K562 (cell line): ENCODE results near the gene ELOF1. TPM values are rescaled to one million over a fixed set of nuclear protein-coding genes. Genes with fewer than 3 reads are reported as not detected.
A peak's percentile ranks its signal among the peaks of the same experiment; 100 is the strongest.

Source experiments
- ATAC-seq: fragments of 200-7000 bp; cut with Tn5 transposase; 3 replicates; pipeline ENCODE4 v1.9.1; 2020; ENCODE audit warnings: moderate library complexity
- BruUV-seq: library from RNA; stranded (reverse); fragments of 400-500 nt; replicated peaks from 2 replicates; lab custom pipeline; 2021; lab: Mats Ljungman, UMichigan
- CTCF ChIA-PET: fragments of 300-600 bp; formaldehyde crosslinking; extraction: SDS; loops from one replicate; lab custom pipeline; 2021; ENCODE audit warnings: low intra/inter-chr PET ratio; lab: Yijun Ruan, JAX
- POLR2A ChIA-PET: fragments of 300-600, 350-650 bp; sonication (Branson Sonifier 250); formaldehyde crosslinking; extraction: SDS; loops from one replicate; lab custom pipeline; 2021; ENCODE audit warnings: antibody characterized with exemption, inconsistent platforms; lab: Yijun Ruan, JAX
- DNase-seq, 4 experiments: peaks; one replicate each; pipeline versions ENCODE4 v3.0.0 to v3.0.0-alpha.2; 2011 to 2018; ENCODE audit warnings: low spot score in 3 of 4, mixed read lengths in 3 of 4; ENCODE audit errors: extremely low read depth in 1 of 4
- FAIRE-seq: peaks from 2 replicates; lab custom pipeline; 2011; peaks lifted over from hg19 to GRCh38; lab: Jason Lieb, UNC
- H2AFZ ChIP-seq: 2 replicates; pipeline ENCODE4 v1.6.0; 2011; ENCODE audit warnings: low read depth, low read length, control low read depth, inconsistent platforms
- H3K27ac ChIP-seq: fragments of 200-600 bp; 3 replicates; pipeline ENCODE4 v1.8.0; 2011; ENCODE audit warnings: low read depth, mild to moderate bottlenecking, control low read depth, inconsistent platforms, low read length, moderate library complexity, mixed read lengths; ENCODE audit errors: extremely low read depth
- H3K27me3 ChIP-seq, 2 experiments: fragments of 300-600 bp in 1 of 2; 2 replicates in 1 of 2; 3 replicates in 1 of 2; pipeline versions ENCODE4 v1.6.0 to v1.8.0; 2011; ENCODE audit warnings: inconsistent platforms in 2 of 2, low read length in 2 of 2, mild to moderate bottlenecking in 1 of 2, mixed read lengths in 1 of 2, moderate library complexity in 1 of 2; ENCODE audit not compliant: control insufficient read depth in 2 of 2, insufficient read depth in 2 of 2
- H3K36me3 ChIP-seq: fragments of 300-600 bp; 3 replicates; pipeline ENCODE4 v1.8.0; 2011; ENCODE audit warnings: mild to moderate bottlenecking, low read length, inconsistent platforms; ENCODE audit not compliant: control insufficient read depth, insufficient read depth
- H3K4me1 ChIP-seq, 2 experiments: fragments of 200-600 bp in 1 of 2; replicated peaks in 1 of 2; 2 replicates in 1 of 2; 3 replicates in 1 of 2; pipeline versions ENCODE4 v1.5.1 to v1.8.0; 2011; ENCODE audit warnings: inconsistent platforms in 2 of 2, low read length in 2 of 2, mild to moderate bottlenecking in 1 of 2, mixed read lengths in 1 of 2, moderate library complexity in 1 of 2; ENCODE audit not compliant: control insufficient read depth in 2 of 2, insufficient read depth in 2 of 2
- H3K4me2 ChIP-seq: 2 replicates; pipeline ENCODE4 v1.6.1; 2011; ENCODE audit warnings: low read length, control low read depth, inconsistent platforms, mixed read lengths; ENCODE audit not compliant: insufficient read depth
- H3K4me3 ChIP-seq: fragments of 200-600 bp; sonication (generic), shearing (Covaris generic); 2 replicates; pipeline ENCODE4 v1.5.1; 2016; ENCODE audit warnings: control low read depth, inconsistent platforms
- H3K79me2 ChIP-seq: fragments of 200-600 bp; 3 replicates; pipeline ENCODE4 v1.8.0; 2011; ENCODE audit warnings: low read length, inconsistent platforms; ENCODE audit not compliant: control insufficient read depth, insufficient read depth
- H3K9ac ChIP-seq, 2 experiments: 2 replicates each; pipeline versions ENCODE4 v1.6.0 to v1.6.1; 2011; ENCODE audit warnings: low read depth in 2 of 2, low read length in 2 of 2, control low read depth in 1 of 2, inconsistent platforms in 1 of 2, mild to moderate bottlenecking in 1 of 2, mixed read lengths in 1 of 2; ENCODE audit not compliant: insufficient read depth in 1 of 2
- H3K9me1 ChIP-seq: one replicate; pipeline ENCODE4 v1.6.0; 2011; ENCODE audit warnings: inconsistent platforms, mild to moderate bottlenecking, low read length, moderate library complexity; ENCODE audit not compliant: control insufficient read depth, insufficient read depth
- H3K9me3 ChIP-seq: replicated peaks from 2 replicates; pipeline ENCODE4 v1.5.1; 2011; ENCODE audit warnings: low read depth, low read length, inconsistent platforms; ENCODE audit not compliant: control insufficient read depth, insufficient read depth
- H4K20me1 ChIP-seq: replicated peaks from 2 replicates; pipeline ENCODE4 v1.6.1; 2011; ENCODE audit warnings: low read length, inconsistent platforms, mixed read lengths; ENCODE audit not compliant: control insufficient read depth, insufficient read depth
- CTCFL ChIP-seq: IDR thresholded peaks from 2 replicates; pipeline ENCODE4 v1.6.1; 2011; ENCODE audit warnings: borderline replicate concordance, low read depth, mild to moderate bottlenecking, moderate library complexity, low read length; ENCODE audit not compliant: insufficient read depth, poor library complexity, severe bottlenecking
- EGR1 ChIP-seq: fragments of 450-650 bp; conservative IDR thresholded peaks from 2 replicates; pipeline ENCODE4 v1.6.1; 2017; ENCODE audit warnings: mild to moderate bottlenecking
- IRF2 ChIP-seq: sonication (generic); formaldehyde crosslinking; IDR thresholded peaks from 2 replicates; pipeline ENCODE4 v1.8.1; 2022; ENCODE audit warnings: mild to moderate bottlenecking, missing genetic modification reagents
- LARP7 ChIP-seq: fragments of 450-650 bp; IDR thresholded peaks from 2 replicates; pipeline ENCODE4 v1.6.1; 2016
- NRF1 ChIP-seq, 2 experiments: fragments of 450-650 bp; IDR thresholded peaks in 1 of 2; conservative IDR thresholded peaks in 1 of 2; 2 replicates each; pipeline ENCODE4 v1.6.1; 2014; ENCODE audit warnings: mild to moderate bottlenecking in 2 of 2
- PHF8 ChIP-seq: fragments of 200-600 bp; sonication (generic); IDR thresholded peaks from 2 replicates; pipeline ENCODE4 v1.6.1; 2012; ENCODE audit warnings: mixed run types, mild to moderate bottlenecking, inconsistent platforms, low read length, moderate library complexity, borderline replicate concordance
- POLR3A ChIP-seq: IDR thresholded peaks from 2 replicates; pipeline ENCODE4 v1.6.1; 2011; ENCODE audit warnings: borderline replicate concordance, mild to moderate bottlenecking, moderate library complexity; ENCODE audit not compliant: insufficient read length, insufficient read depth; ENCODE audit errors: extremely low read depth
- SMAD1 ChIP-seq: fragments of 150-350 bp; IDR thresholded peaks from 2 replicates; pipeline ENCODE4 v1.6.1; 2014; ENCODE audit warnings: low read length, low read depth; ENCODE audit not compliant: partially characterized antibody
- SNIP1 ChIP-seq: fragments of 450-650 bp; IDR thresholded peaks from 2 replicates; pipeline ENCODE4 v1.7.1; 2017; ENCODE audit warnings: low read depth, mild to moderate bottlenecking
- ZNF23 ChIP-seq: fragments of 250-450 bp; sonication (Bioruptor Pico); IDR thresholded peaks from 2 replicates; pipeline ENCODE4 v1.4.0; 2020; ENCODE audit warnings: mild to moderate bottlenecking
- ZNF696 ChIP-seq: fragments of 250-450 bp; sonication (Bioruptor Pico); conservative IDR thresholded peaks from 2 replicates; pipeline ENCODE4 v1.4.0; 2020; ENCODE audit warnings: mild to moderate bottlenecking, moderate library complexity
- WGBS: fragments of 100-300 bp; shearing (Covaris generic); methylation state at CpG from one replicate; pipeline ENCODE4 v1.1.6; 2016; ENCODE audit warnings: low coverage, mixed read lengths; ENCODE audit not compliant: insufficient coverage; ENCODE audit errors: missing lambda C conversion rate; 5-methylcytosine and 5-hydroxymethylcytosine counted together
- in situ Hi-C: fragments of 300-500 bp; cut with MboI; formaldehyde crosslinking; loops from 4 replicates; pipeline ENCODE4 v1.15.0; 2018; ENCODE audit warnings: inconsistent platforms, mixed read lengths
- intact Hi-C: fragments of 100-400 bp; cut with micrococcal nuclease; formaldehyde crosslinking; loops from 2 replicates; pipeline ENCODE4 v1.14.2; 2022
- polyA plus RNA-seq, 8 experiments: library from polyadenylated mRNA; depleted of rRNA in 4 of 8; stranded (reverse) in 5 of 8; unstranded in 3 of 8; fragments of >200 nt; fragmentation: Nextera tagmentation in 2 of 8; fragmentation: Illumina TruSeq in 1 of 8; extraction: Ambion mirVana in 2 of 8; extraction: Trizol in 1 of 8; gene quantifications; 2 replicates each; pipeline versions ENCODE4 v1.2.1 to v1.2.3, GENCODE V29; 2011 to 2014; ENCODE audit warnings: inconsistent platforms in 1 of 8, missing spikeins in 1 of 8
- total RNA-seq, 7 experiments: library from RNA; depleted of rRNA in 6 of 7; stranded (reverse); fragments of >200 nt in 6 of 7; fragmentation: Illumina TruSeq in 2 of 7; extraction: Trizol in 2 of 7; gene quantifications; 2 replicates each; pipeline versions ENCODE4 v1.2.1 to v1.2.3, GENCODE V29; 2011 to 2021; ENCODE audit warnings: low replicate concordance in 1 of 7
- TF ChIP-seq, protein P1 (sequence below): fragments of 450-650 bp; IDR thresholded peaks from 2 replicates; pipeline ENCODE4 v1.6.1; 2014; ENCODE audit warnings: low read depth, mild to moderate bottlenecking, moderate library complexity, borderline replicate concordance
- TF ChIP-seq, protein P2 (sequence below): sonication (generic); formaldehyde crosslinking; IDR thresholded peaks from 2 replicates; pipeline ENCODE4 v1.8.0; 2023; ENCODE audit warnings: mild to moderate bottlenecking, missing genetic modification reagents

The ELOF1 gene
- total and polyA plus RNA-seq, 9 of the 15 experiments (the other 6 are each of a cell fraction or from before 2014, with no cell fraction given): 16.7 to 147 (median 74.2) TPM

DNA sequence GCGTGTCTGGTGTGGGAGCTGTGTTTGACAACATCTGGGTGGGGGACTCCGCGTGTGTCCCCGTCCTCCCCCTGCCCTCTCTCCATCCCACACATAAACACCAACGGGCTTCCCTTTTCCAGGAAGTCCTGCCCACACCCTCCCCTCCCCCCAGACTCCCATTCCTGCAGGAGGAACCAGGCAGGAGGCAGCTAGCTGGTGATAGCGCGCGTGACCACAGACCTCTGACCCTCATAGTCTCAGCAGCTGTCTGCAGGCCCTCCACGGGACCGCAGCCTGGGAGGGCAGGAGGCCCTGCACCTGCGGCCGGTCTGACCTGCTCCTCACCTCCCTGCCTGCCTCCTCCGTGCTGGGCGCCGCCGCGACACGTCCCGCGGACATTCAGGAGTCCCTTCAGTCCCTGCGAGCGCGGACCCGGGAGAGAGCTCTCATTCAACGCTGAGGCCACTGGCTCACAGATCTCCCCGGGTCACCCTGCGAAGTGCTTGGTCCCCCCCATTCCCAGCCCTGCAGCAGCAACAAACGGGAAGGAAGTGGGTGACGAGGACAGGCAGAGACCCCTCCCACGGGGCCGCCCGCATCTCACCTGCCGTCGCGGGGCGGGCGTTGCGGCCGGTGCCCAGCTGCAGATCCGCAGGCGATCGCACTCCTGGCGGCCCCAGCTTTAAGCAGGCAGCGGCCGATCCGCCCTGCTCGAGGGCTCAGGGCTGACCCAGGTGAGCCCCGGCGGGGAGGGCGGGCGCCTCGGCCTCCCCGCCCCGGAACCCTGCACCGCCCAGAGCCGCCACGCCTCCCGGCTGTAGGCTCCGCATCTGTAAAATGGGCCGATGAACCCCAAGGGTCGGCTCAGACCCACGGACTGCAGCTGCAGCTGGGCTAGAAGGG is 19.5 kb upstream of the ELOF1 start:
- Histone ChIP-seq H3K36me3 (no peaks in the 10 kb centered on the region), H3K79me2 (no peaks in the 10 kb centered on the region), H4K20me1 (no peaks in the 10 kb centered on the region), H3K9me3 (no peaks in the 10 kb centered on the region), H3K4me3 (no peak overlapping the region), H3K9me1 (no peaks in the 10 kb centered on the region), H3K4me1 (peaks cover 44 to 66% of the 10 kb centered on the region in 2 experiments), H3K27ac (peak overlapping the region; percentile 41), H2AFZ (peak overlapping the region; percentile 76), H3K9ac (peak overlapping the region in 1 of 2 experiments; percentile 11; a peak in 2 of 4 replicates), H3K27me3 (no peaks in the 10 kb centered on the region), H3K4me2 (peak overlapping the region; percentile 62)
- DNase-seq (peak; percentile 68 to 90 (median 80)), ATAC-seq (peak; percentile 81), FAIRE-seq (peak; percentile 84)
- 32% methylated on average over 31 of the region's 62 CpGs for WGBS
- BruUV-seq: no TSS peak
- CTCF ChIA-PET: no interaction called here
- in situ Hi-C loops (no loop called here), intact Hi-C loops (no loop called here)
- POLR2A ChIA-PET: interaction anchor here (0.8 to 1.8 kb wide), 6 partner anchors 10 to 93 kb away, joined by 3 to 8 read pairs (median 4); partner anchors contain the start of gene ELOF1
- TF ChIP-seq POLR3A (no peak), SMAD1 (no peak), CTCFL (no peak), ZNF23 (CRISPR knock-in tag) (no peak), IRF2 (CRISPR knock-in tag) (no peak), LARP7 (no peak), SNIP1 (no peak), EGR1 (peak; percentile 58), NRF1 (conservative IDR thresholded peaks at IDR 0.05 in 1 of 2, IDR thresholded peaks at IDR 0.05 in 1 of 2) (0 out of 4 replicates have a peak, but pooled peaks of 1 of the 2 experiments have one; percentile 20), PHF8 (no peak; the same call in 1 of the 2 replicates), ZNF696 (CRISPR knock-in tag) (no peak)
- TF ChIP-seq, protein P1, sequence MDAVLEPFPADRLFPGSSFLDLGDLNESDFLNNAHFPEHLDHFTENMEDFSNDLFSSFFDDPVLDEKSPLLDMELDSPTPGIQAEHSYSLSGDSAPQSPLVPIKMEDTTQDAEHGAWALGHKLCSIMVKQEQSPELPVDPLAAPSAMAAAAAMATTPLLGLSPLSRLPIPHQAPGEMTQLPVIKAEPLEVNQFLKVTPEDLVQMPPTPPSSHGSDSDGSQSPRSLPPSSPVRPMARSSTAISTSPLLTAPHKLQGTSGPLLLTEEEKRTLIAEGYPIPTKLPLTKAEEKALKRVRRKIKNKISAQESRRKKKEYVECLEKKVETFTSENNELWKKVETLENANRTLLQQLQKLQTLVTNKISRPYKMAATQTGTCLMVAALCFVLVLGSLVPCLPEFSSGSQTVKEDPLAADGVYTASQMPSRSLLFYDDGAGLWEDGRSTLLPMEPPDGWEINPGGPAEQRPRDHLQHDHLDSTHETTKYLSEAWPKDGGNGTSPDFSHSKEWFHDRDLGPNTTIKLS: no peak
- TF ChIP-seq, protein P2, sequence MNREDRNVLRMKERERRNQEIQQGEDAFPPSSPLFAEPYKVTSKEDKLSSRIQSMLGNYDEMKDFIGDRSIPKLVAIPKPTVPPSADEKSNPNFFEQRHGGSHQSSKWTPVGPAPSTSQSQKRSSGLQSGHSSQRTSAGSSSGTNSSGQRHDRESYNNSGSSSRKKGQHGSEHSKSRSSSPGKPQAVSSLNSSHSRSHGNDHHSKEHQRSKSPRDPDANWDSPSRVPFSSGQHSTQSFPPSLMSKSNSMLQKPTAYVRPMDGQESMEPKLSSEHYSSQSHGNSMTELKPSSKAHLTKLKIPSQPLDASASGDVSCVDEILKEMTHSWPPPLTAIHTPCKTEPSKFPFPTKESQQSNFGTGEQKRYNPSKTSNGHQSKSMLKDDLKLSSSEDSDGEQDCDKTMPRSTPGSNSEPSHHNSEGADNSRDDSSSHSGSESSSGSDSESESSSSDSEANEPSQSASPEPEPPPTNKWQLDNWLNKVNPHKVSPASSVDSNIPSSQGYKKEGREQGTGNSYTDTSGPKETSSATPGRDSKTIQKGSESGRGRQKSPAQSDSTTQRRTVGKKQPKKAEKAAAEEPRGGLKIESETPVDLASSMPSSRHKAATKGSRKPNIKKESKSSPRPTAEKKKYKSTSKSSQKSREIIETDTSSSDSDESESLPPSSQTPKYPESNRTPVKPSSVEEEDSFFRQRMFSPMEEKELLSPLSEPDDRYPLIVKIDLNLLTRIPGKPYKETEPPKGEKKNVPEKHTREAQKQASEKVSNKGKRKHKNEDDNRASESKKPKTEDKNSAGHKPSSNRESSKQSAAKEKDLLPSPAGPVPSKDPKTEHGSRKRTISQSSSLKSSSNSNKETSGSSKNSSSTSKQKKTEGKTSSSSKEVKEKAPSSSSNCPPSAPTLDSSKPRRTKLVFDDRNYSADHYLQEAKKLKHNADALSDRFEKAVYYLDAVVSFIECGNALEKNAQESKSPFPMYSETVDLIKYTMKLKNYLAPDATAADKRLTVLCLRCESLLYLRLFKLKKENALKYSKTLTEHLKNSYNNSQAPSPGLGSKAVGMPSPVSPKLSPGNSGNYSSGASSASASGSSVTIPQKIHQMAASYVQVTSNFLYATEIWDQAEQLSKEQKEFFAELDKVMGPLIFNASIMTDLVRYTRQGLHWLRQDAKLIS (CRISPR knock-in tag): no peak
